Embryonic facial prominence (tissue), 1 donor: ENCODE results near the gene TUBGCP6.

Source experiments
- DNase-seq: peaks from one replicate; pipeline ENCODE4 v3.0.0-alpha.2; 2016; ENCODE audit errors: extremely low spot score

The TUBGCP6 gene

GRCh38 chr22:50262973-50263617, 18.3 kb upstream of the TUBGCP6 start:
- DNase-seq: no peak

GRCh38 chr22:50262460-50262911, 17.7 kb upstream of the TUBGCP6 start:
- DNase-seq: no peak

- DNase-seq: no peak
Observed at GRCh38 chr22:50261615-50262459, 17.0 kb upstream of the TUBGCP6 start, which contains the start of gene MAPK12. TSS of gene MAPK12 (minus strand) at chr22:50261683. CDS start at chr22:50261509, 174 bp downstream.

GRCh38 chr22:50260801-50261614, 16.2 kb upstream of the TUBGCP6 start:
- DNase-seq: no peak

- DNase-seq: no peak
Observed at GRCh38 chr22:50260434-50260800, 15.6 kb upstream of the TUBGCP6 start.

- DNase-seq: no peak
Observed at GRCh38 chr22:50259302-50259701, 14.5 kb upstream of the TUBGCP6 start.

- DNase-seq: no peak
Observed at GRCh38 chr22:50258361-50259292, 13.8 kb upstream of the TUBGCP6 start.

- no peak for DNase-seq
Observed at GRCh38 chr22:50257451-50258360, 12.9 kb upstream of the TUBGCP6 start.

- no peak for DNase-seq
Observed at GRCh38 chr22:50257041-50257440, 12.2 kb upstream of the TUBGCP6 start.

GRCh38 chr22:50256258-50256862, 11.5 kb upstream of the TUBGCP6 start:
- no peak for DNase-seq

- DNase-seq: no peak
Observed at GRCh38 chr22:50255607-50256006, 10.8 kb upstream of the TUBGCP6 start.

GRCh38 chr22:50255099-50255498, 10.3 kb upstream of the TUBGCP6 start:
- DNase-seq: no peak

- no peak for DNase-seq
Observed at GRCh38 chr22:50253941-50254340, 9.1 kb upstream of the TUBGCP6 start.

- DNase-seq: no peak
Observed at GRCh38 chr22:50253046-50253915, 8.5 kb upstream of the TUBGCP6 start.

GRCh38 chr22:50252082-50253045, 7.5 kb upstream of the TUBGCP6 start:
- no peak for DNase-seq

GRCh38 chr22:50251477-50252081, 6.8 kb upstream of the TUBGCP6 start:
- DNase-seq: no peak
